ENCODE measurements around the gene TEX55. TPM values are rescaled to one million over a fixed set of nuclear protein-coding genes. Genes with fewer than 3 reads are reported as not detected.
"Not testable (repeated sequence)": the region's sequence is repeated elsewhere in the genome, so short reads cannot be mapped to it uniquely, and the experiment has no call there.

TEX55 gene
- not detected for polyA plus RNA-seq

DNA sequence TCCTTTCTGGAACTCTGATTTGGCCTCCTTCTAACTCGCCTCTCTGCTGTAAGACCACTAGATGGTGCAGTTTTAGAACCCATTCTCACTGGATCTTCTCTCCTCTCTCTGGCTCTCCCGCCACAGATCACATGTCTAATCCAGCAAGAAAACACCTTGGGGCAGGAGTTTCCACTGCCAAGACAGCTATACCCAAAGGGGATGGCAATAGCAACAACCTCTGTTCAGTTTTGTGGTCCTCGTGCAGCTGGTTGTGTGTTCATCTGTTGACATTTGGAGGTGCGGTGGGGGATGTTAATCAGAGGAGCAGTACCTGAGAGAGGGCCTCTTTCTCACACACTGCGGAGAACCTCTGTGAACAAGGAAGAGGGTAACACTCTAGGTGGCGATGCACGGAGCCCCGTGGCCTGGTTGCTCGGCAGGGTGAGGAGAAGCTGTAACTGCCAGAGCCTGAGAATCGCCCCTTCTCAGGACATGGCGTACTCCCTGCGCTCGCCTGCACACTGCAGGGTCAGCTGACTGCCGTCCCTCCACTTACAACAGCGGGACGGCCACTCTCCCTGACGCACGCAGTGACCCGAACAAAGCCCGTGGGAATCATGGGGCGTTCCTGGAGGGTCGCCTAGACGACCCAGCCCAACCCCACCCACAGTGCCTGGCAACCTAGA is at the start of gene TEX55:
Gene TEX55, plus strand, starts transcription at position 666 of the 668 bp plus-strand sequence. CDS start 25 bp downstream, outside the sequence.
- H3K27ac Mint-ChIP-seq: peak within 1 kb of the TSS in 1 of 3 donors; percentile 48
- no peaks in the 10 kb centered on the region for H3K4me1 Mint-ChIP-seq
- no peaks in the 10 kb centered on the region for H3K36me3 Mint-ChIP-seq

DNA sequence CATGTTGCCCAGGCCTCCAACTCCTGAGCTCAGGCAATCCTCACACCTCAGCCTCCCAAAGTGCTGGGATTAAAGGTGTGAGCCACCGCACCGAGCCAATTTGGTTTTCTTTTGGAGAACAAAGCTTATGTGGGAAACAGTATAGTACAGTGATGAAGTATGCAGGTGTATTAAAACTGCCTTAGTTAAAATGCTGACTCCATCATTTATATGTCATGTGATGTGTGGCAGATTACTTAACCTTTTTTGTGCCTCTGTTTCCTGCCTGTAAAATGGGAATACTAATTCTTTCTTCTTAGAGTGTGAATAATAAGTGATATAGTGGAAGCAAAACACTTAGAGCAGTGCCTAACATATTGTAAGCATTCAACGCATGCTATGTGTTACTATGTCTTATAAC is 48.0 kb upstream of the TEX55 start:
- no peak overlapping the region for H3K4me3 Mint-ChIP-seq
- no peaks in the 10 kb centered on the region for H3K9me3 Mint-ChIP-seq
- H3K27ac Mint-ChIP-seq: no peak overlapping the region
- no peaks in the 10 kb centered on the region for H3K36me3 Mint-ChIP-seq
- peaks cover 0 to 1% (median 0%) of the 10 kb centered on the region in 3 donors for H3K4me1 Mint-ChIP-seq
- no peaks in the 10 kb centered on the region for H3K27me3 Mint-ChIP-seq

More for the DNA sequence above, at the start of gene TEX55:
- Mint-ChIP-seq H3K27me3 (no peaks in the 10 kb centered on the region), H3K4me3 (no peak within 1 kb of the TSS), H3K9me3 (no peaks in the 10 kb centered on the region)

- no peaks in the 10 kb centered on the region for H3K4me1 Mint-ChIP-seq
- H3K27me3 Mint-ChIP-seq: no peaks in the 10 kb centered on the region
- H3K36me3 Mint-ChIP-seq: no peaks in the 10 kb centered on the region
- H3K27ac Mint-ChIP-seq: no peak overlapping the region
- no peaks in the 10 kb centered on the region for H3K9me3 Mint-ChIP-seq
- no peak overlapping the region for H3K4me3 Mint-ChIP-seq
Observed at GRCh38 chr3:119098619-119099222, 47.2 kb upstream of the TEX55 start.

GRCh38 chr3:119099785-119100184 is 46.2 kb upstream of the TEX55 start:
- Mint-ChIP-seq H3K4me1 (no peaks in the 10 kb centered on the region), H3K27me3 (no peaks in the 10 kb centered on the region), H3K36me3 (no peaks in the 10 kb centered on the region), H3K9me3 (no peaks in the 10 kb centered on the region), H3K27ac (no peak overlapping the region), H3K4me3 (no peak overlapping the region)

- Mint-ChIP-seq H3K36me3 (no peaks in the 10 kb centered on the region), H3K4me3 (no peak overlapping the region), H3K4me1 (no peaks in the 10 kb centered on the region), H3K27ac (no peak overlapping the region), H3K9me3 (no peaks in the 10 kb centered on the region), H3K27me3 (no peaks in the 10 kb centered on the region)
Observed at GRCh38 chr3:119104031-119104430, 41.9 kb upstream of the TEX55 start.

GRCh38 chr3:119118330-119118729 is 27.6 kb upstream of the TEX55 start:
- H3K27me3 Mint-ChIP-seq, H3K27ac Mint-ChIP-seq, H3K4me3 Mint-ChIP-seq, H3K36me3 Mint-ChIP-seq, H3K4me1 Mint-ChIP-seq: not testable (repeated sequence)
- H3K9me3 Mint-ChIP-seq: peaks cover 6 to 14% (median 11%) of the 10 kb centered on the region in 3 donors

GRCh38 chr3:119120480-119120879 is 25.5 kb upstream of the TEX55 start:
- Mint-ChIP-seq H3K27me3 (peaks cover 6% of the 10 kb centered on the region), H3K4me3 (no peak overlapping the region), H3K9me3 (peaks cover 3 to 14% (median 8%) of the 10 kb centered on the region in 3 donors), H3K36me3 (peaks cover 4% of the 10 kb centered on the region), H3K27ac (no peak overlapping the region), H3K4me1 (peaks cover 0 to 1% (median 0%) of the 10 kb centered on the region in 3 donors)

DNA sequence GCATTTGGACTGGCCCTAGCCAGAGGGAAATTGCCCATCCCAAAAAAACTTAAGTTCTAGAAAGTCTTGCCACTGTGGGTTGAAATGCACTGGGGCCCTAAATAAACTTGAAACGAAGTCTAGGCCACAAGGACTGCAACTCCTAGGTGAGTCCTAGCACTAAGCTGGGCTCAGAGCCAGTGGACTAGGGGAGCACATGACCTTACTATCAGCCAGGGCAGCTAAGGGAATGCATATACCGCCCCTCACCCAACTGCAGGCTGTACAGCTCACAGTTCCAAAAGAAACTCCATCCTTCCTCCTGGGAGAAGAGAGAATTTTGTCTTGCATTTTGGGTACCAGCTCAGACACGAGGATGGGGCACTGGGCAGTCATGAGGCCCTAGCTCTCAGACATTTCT is 23.6 kb upstream of the TEX55 start:
- Mint-ChIP-seq H3K36me3 (peaks cover 4% of the 10 kb centered on the region), H3K27me3 (peaks cover 6% of the 10 kb centered on the region), H3K9me3 (peaks cover 3 to 9% (median 8%) of the 10 kb centered on the region in 3 donors), H3K4me1 (peaks cover 0 to 1% (median 0%) of the 10 kb centered on the region in 3 donors), H3K27ac (no peak overlapping the region), H3K4me3 (no peak overlapping the region)

- no peak overlapping the region for H3K27ac Mint-ChIP-seq
- H3K36me3 Mint-ChIP-seq: no peaks in the 10 kb centered on the region
- peaks cover 0 to 1% (median 0%) of the 10 kb centered on the region in 3 donors for H3K4me1 Mint-ChIP-seq
- H3K27me3 Mint-ChIP-seq: peaks cover 1% of the 10 kb centered on the region
- no peak overlapping the region for H3K4me3 Mint-ChIP-seq
- peaks cover 0 to 4% (median 0%) of the 10 kb centered on the region in 3 donors for H3K9me3 Mint-ChIP-seq
Observed at GRCh38 chr3:119125342-119125741, 20.6 kb upstream of the TEX55 start.

DNA sequence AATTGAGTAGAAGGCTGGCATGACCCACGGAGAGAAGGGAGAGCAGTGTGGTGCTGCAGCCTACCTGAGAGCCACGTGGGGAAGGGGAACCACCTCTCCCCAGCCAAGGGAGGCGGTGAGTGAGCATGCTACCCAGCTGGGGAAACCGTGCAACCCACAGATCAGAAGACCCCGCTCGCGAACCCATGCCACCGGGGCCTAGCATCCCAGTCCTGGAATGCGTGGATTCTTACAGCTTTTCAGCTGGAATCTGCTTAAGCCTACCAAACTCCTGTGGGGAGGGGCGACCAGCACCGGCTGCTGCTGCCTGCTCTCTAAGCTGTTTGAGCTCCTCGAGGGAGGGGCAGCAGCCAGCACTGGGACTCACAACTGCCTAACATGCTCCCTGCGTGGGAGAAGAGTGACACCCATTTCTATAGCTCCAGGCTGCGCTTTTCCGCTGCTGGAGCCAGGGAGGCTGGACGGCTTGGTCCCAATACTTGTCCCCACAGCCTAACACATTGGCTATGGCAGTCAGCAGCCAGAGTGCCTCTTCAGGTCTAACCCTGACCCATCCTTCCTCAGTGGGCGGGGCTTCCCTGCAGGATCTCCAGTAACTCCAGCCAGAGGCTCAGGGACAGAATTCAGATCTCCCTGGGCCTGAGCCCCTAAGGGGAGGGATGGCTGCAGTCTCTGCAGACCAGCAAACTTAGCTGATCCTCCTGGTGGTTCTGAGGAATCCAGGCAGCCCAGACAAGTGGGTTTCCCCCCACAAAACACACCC is 20.0 kb upstream of the TEX55 start:
- Mint-ChIP-seq H3K36me3 (no peaks in the 10 kb centered on the region), H3K27me3 (peaks cover 1% of the 10 kb centered on the region)

DNA sequence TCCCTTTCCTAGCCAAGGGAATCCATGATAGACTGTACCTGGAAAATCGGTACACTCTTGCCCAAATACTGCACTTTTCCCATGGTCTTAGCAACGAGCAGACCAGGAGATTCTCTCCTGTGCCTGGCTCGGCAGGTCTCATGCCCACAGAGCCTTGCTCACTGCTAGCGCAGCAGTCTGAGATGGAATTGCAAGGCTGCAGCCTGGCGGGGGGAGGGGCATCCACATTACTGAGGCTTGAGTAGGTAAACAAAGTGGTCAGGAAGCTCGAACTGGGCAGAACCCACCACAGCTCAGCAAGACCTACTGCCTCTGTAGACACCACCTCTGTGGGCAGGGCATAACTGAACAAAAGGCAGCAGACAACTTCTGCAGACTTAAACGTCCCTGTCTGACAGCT is 15.7 kb upstream of the TEX55 start:
- H3K27me3 Mint-ChIP-seq, H3K4me3 Mint-ChIP-seq, H3K36me3 Mint-ChIP-seq, H3K4me1 Mint-ChIP-seq, H3K27ac Mint-ChIP-seq, H3K9me3 Mint-ChIP-seq: not testable (repeated sequence)

More for the DNA sequence above, 20.0 kb upstream of the TEX55 start:
- Mint-ChIP-seq H3K27ac (no peak overlapping the region), H3K9me3 (peaks cover 0 to 4% (median 0%) of the 10 kb centered on the region in 3 donors), H3K4me3 (peak overlapping the region in 1 of 4 donors; percentile 30), H3K4me1 (peaks cover 0 to 1% (median 0%) of the 10 kb centered on the region in 3 donors)

- H3K27me3 Mint-ChIP-seq, H3K36me3 Mint-ChIP-seq, H3K4me3 Mint-ChIP-seq, H3K4me1 Mint-ChIP-seq, H3K27ac Mint-ChIP-seq, H3K9me3 Mint-ChIP-seq: not testable (repeated sequence)
Observed at GRCh38 chr3:119132291-119132690, 13.7 kb upstream of the TEX55 start.

GRCh38 chr3:119139360-119139759 is 6.6 kb upstream of the TEX55 start:
- H3K36me3 Mint-ChIP-seq, H3K27ac Mint-ChIP-seq, H3K4me1 Mint-ChIP-seq, H3K4me3 Mint-ChIP-seq, H3K27me3 Mint-ChIP-seq, H3K9me3 Mint-ChIP-seq: not testable (repeated sequence)

DNA sequence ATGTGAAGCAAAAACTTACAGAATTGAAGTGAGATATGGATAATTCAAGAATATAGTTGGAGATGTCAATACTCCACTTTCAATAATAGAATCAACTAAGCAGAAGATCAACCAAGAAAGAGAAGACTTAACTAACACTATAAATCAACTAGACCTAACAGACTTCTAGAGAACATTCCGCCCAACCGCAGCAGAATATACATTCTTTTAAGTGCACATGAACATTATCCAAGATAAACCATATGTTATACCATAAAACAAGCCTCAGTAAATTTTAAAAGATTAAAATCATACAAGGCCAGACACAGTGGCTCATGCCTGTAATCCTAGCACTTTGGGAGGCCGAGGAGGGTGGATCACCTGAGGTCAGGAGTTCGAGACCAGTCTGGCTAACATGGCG is 5.5 kb upstream of the TEX55 start:
- H3K36me3 Mint-ChIP-seq: no peaks in the 10 kb centered on the region
- no peaks in the 10 kb centered on the region for H3K4me1 Mint-ChIP-seq
- peaks cover 2% of the 10 kb centered on the region for H3K27me3 Mint-ChIP-seq
- H3K4me3 Mint-ChIP-seq: no peak overlapping the region
- H3K9me3 Mint-ChIP-seq: peaks cover 0 to 2% (median 0%) of the 10 kb centered on the region in 3 donors
- no peak overlapping the region for H3K27ac Mint-ChIP-seq

- peak overlapping the region in 1 of 3 donors; percentile 48 for H3K27ac Mint-ChIP-seq
- H3K9me3 Mint-ChIP-seq: no peaks in the 10 kb centered on the region
- H3K4me3 Mint-ChIP-seq: no peak overlapping the region
- no peaks in the 10 kb centered on the region for H3K36me3 Mint-ChIP-seq
- no peaks in the 10 kb centered on the region for H3K4me1 Mint-ChIP-seq
- H3K27me3 Mint-ChIP-seq: no peaks in the 10 kb centered on the region
Observed at GRCh38 chr3:119145128-119145499, 851 bp upstream of the TEX55 start.
